Lung (tissue), 12 donors: ENCODE measurements around the gene KIF26A. TPM values are rescaled to one million over a fixed set of nuclear protein-coding genes. Genes with fewer than 3 reads are reported as not detected.

Experiments used
- ATAC-seq: fragments of 200-7000 bp; cut with Tn5 transposase; one replicate; pipeline ENCODE4 v1.9.1; 2020; ENCODE audit warnings: moderate number of reproducible peaks; ENCODE audit not compliant: insufficient read depth, low FRiP score
- DNase-seq, 3 donors: peaks; one replicate each; pipeline ENCODE4 v3.0.0-alpha.2; 2013 to 2017
- H3K27ac ChIP-seq, 2 donors: one replicate each; pipeline ENCODE4 v1.5.1; 2013; ENCODE audit warnings: mild to moderate bottlenecking in 2 of 2, moderate library complexity in 2 of 2, control low read depth in 1 of 2, inconsistent platforms in 1 of 2, low read depth in 1 of 2, low read length in 1 of 2
- H3K27me3 ChIP-seq, 3 donors: one replicate each; pipeline ENCODE4 v1.5.1; 2013; ENCODE audit warnings: low read length in 2 of 3; ENCODE audit not compliant: control insufficient read depth in 3 of 3, insufficient read depth in 3 of 3
- H3K36me3 ChIP-seq, 4 donors: one replicate each; pipeline ENCODE4 v1.5.1; 2013; ENCODE audit warnings: low read length in 4 of 4, mild to moderate bottlenecking in 1 of 4, moderate library complexity in 1 of 4; ENCODE audit not compliant: control insufficient read depth in 4 of 4, insufficient read depth in 4 of 4
- H3K4me1 ChIP-seq, 5 donors: one replicate each; pipeline ENCODE4 v1.5.1; 2013; ENCODE audit warnings: low read length in 5 of 5, mild to moderate bottlenecking in 2 of 5, moderate library complexity in 1 of 5; ENCODE audit not compliant: control insufficient read depth in 5 of 5, insufficient read depth in 5 of 5
- H3K4me3 ChIP-seq: one replicate; pipeline ENCODE4 v1.5.1; 2013; ENCODE audit warnings: mild to moderate bottlenecking, control low read depth, moderate library complexity
- H3K9ac ChIP-seq, 2 donors: one replicate each; pipeline ENCODE4 v1.5.1; 2013; ENCODE audit warnings: low read length in 2 of 2, control low read depth in 1 of 2; ENCODE audit not compliant: insufficient read depth in 1 of 2
- H3K9me3 ChIP-seq, 4 donors: one replicate each; pipeline ENCODE4 v1.5.1; 2013; ENCODE audit warnings: low read length in 3 of 4, mild to moderate bottlenecking in 1 of 4, moderate library complexity in 1 of 4; ENCODE audit not compliant: control insufficient read depth in 4 of 4, insufficient read depth in 3 of 4
- WGBS, 2 donors: extraction: QIAGEN DNeasy Blood & Tissue Kit; methylation state at CpG; one replicate each; pipeline ENCODE4 v1.1.7; 2013; 5-methylcytosine and 5-hydroxymethylcytosine counted together
- polyA plus RNA-seq, 2 donors: library from polyadenylated mRNA; stranded (reverse); fragments of 200-250 nt; gene quantifications; one replicate each; pipeline ENCODE4 v1.2.1, GENCODE V29; 2013
- total RNA-seq, 2 donors: library from RNA; depleted of rRNA in 1 of 2; stranded (reverse); fragments of >200 nt in 1 of 2; gene quantifications; one replicate each; pipeline ENCODE4 v1.2.1, GENCODE V29; 2014 to 2021
- TF ChIP-seq, protein P1 (sequence below): IDR thresholded peaks from 2 replicates; pipeline ENCODE4 v1.5.1; 2012; ENCODE audit warnings: mild to moderate bottlenecking; ENCODE audit errors: control extremely low read depth, extremely low read depth
- donor health status: control.
- donor health status: control.
- donor health status: Bipolar disorder and iron deficiency.
- donor health status: healthy.
- donor health status: DM: yes; HTN: yes; CAD: no.

Gene KIF26A
- total and polyA plus RNA-seq, 4 donors, result 2.4 to 11.4 (median 4.5) TPM

DNA sequence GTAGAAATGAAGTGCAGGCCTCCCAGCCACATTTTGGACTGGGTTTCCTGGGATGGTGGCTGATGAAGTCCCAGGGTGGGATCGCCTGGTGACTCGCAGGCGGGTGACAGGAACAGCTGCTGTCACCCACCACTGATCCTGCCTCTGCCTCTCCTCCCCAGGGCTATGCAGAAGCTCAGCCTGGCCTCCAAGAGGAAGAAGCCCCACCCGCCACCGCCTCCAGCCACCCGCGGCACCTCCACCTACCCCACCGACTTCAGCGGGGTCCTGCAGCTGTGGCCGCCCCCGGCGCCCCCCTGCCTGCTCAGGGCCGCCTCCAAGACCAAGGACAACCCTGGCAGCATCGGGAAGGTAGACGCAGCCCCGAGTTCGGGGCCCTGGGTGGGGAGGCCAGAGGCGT, 28.3 kb downstream of the KIF26A start:
- Histone ChIP-seq H3K9ac (no peak overlapping the region), H3K4me3 (no peak overlapping the region), H3K9me3 (no peaks in the 10 kb centered on the region), H3K36me3 (peaks cover 0 to 2% (median 0%) of the 10 kb centered on the region in 4 donors), H3K27ac (no peak overlapping the region), H3K27me3 (no peaks in the 10 kb centered on the region), H3K4me1 (peaks cover 0 to 3% (median 0%) of the 10 kb centered on the region in 5 donors)
- ATAC-seq (no peak), DNase-seq (no peak)
- 83 to 86% methylated on average over 18 of the region's 18 CpGs for WGBS, 2 donors
- TF ChIP-seq, protein P1, sequence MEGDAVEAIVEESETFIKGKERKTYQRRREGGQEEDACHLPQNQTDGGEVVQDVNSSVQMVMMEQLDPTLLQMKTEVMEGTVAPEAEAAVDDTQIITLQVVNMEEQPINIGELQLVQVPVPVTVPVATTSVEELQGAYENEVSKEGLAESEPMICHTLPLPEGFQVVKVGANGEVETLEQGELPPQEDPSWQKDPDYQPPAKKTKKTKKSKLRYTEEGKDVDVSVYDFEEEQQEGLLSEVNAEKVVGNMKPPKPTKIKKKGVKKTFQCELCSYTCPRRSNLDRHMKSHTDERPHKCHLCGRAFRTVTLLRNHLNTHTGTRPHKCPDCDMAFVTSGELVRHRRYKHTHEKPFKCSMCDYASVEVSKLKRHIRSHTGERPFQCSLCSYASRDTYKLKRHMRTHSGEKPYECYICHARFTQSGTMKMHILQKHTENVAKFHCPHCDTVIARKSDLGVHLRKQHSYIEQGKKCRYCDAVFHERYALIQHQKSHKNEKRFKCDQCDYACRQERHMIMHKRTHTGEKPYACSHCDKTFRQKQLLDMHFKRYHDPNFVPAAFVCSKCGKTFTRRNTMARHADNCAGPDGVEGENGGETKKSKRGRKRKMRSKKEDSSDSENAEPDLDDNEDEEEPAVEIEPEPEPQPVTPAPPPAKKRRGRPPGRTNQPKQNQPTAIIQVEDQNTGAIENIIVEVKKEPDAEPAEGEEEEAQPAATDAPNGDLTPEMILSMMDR, result no peak

DNA sequence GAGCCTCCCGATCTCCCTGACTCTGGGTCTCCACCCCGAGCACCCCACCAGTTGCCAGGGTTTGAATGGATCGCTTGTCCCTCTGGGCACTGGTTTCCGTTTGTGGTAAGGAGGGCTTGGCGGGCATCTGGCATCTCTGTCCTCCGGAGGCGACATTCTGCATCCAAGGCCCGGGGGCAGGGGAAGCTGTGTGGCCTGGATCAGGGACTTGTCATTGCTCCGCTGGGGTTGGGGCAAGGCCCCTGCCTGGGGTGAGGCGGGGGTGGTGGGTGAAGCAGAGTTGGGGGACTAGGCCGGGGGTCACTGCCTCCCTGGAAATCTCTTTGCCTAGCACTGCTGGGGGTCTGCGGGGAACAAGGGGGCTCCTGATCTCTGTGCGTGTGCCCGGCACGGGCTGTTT, 30.2 kb downstream of the KIF26A start:
- DNase-seq, result no peak
- WGBS, 2 donors, result 95 to 96% methylated on average over 15 of the region's 15 CpGs
- Histone ChIP-seq H3K27ac (no peak overlapping the region), H3K9ac (no peak overlapping the region), H3K4me3 (no peak overlapping the region), H3K27me3 (no peaks in the 10 kb centered on the region), H3K4me1 (peaks cover 0 to 9% (median 0%) of the 10 kb centered on the region in 5 donors), H3K9me3 (no peaks in the 10 kb centered on the region), H3K36me3 (peaks cover 0 to 2% (median 0%) of the 10 kb centered on the region in 4 donors)
- ATAC-seq, result no peak
- TF ChIP-seq, protein P1, result no peak

DNA sequence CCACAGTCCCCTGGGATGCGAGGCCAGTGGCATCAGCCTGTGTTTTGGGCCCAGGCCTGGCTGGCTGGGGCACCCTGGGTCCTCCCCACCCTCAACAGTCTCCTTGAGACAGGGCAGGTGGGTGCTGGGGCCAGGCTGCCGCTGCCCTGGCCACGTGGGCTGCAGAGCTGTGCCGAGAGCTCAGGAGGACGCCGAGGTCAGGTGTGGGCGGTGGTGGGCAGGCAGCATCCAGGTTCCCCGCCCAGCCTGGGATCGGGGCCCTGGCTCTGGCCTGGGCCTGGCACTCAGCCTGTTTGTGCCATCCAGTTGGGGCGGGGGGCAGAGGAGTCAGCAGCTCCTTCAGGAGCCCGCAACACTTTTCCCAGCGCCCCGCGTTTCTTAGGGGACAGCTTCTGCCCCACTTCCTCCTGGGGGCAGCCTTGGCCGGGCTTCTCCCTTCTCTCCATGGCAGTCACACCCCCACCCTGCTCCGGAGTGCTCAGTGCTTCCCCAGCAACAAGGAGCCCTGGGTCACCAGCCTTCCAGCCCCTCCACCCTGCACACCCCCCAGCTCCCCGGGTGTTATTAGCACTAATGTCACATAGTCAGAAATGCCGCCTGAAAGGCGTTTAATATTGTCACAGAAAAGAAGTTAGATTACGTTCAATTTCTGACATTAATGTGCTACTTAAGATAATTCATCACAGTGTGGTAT, 30.8 kb downstream of the KIF26A start:
- ATAC-seq, result no peak
- H3K9ac ChIP-seq, result no peak overlapping the region
- peaks cover 0 to 8% (median 0%) of the 10 kb centered on the region in 4 donors for H3K36me3 ChIP-seq
- no peaks in the 10 kb centered on the region for H3K27me3 ChIP-seq
- no peaks in the 10 kb centered on the region for H3K9me3 ChIP-seq
- TF ChIP-seq, protein P1, result no peak
- no peak overlapping the region for H3K4me3 ChIP-seq
- 81 to 82% methylated on average over 20 of the region's 20 CpGs for WGBS, 2 donors
- DNase-seq, result no peak
- H3K27ac ChIP-seq, result no peak overlapping the region
- H3K4me1 ChIP-seq, result peaks cover 0 to 9% (median 0%) of the 10 kb centered on the region in 5 donors
